SU-DHL-6 (cell line): ENCODE measurements around the gene KLK11.

Experiments
- H2AFZ ChIP-seq: fragments of 200-600 bp; sonication (generic); 2 replicates; pipeline ENCODE4 v1.6.1; 2014; ENCODE audit warnings: low read depth, mild to moderate bottlenecking, moderate library complexity, mixed read lengths, antibody characterized with exemption, low read length; ENCODE audit not compliant: severe bottlenecking
- H3F3A ChIP-seq: fragments of 200-600 bp; shearing (Covaris generic); 2 replicates; pipeline ENCODE4 v1.6.0; 2016; ENCODE audit warnings: antibody characterized with exemption, mild to moderate bottlenecking; ENCODE audit not compliant: insufficient read depth
- H3K27ac ChIP-seq: fragments of 200-600 bp; sonication (generic); 2 replicates; pipeline ENCODE4 v1.5.1; 2016; ENCODE audit warnings: low read depth, mild to moderate bottlenecking, low read length, moderate library complexity, mixed read lengths
- H3K27me3 ChIP-seq: fragments of 200-600 bp; sonication (generic), shearing (Covaris generic); 2 replicates; pipeline ENCODE4 v1.6.0; 2014; ENCODE audit warnings: mild to moderate bottlenecking, low read length
- H3K36me3 ChIP-seq: fragments of 200-600 bp; sonication (generic); 2 replicates; pipeline ENCODE4 v1.6.1; 2014; ENCODE audit warnings: mild to moderate bottlenecking, low read length, mixed read lengths
- H3K4me2 ChIP-seq: fragments of 300-600, 200-600 bp; shearing (Covaris generic), sonication (generic); 2 replicates; pipeline ENCODE4 v1.6.0; 2014; ENCODE audit warnings: low read length, low read depth, mild to moderate bottlenecking; ENCODE audit not compliant: poor library complexity, severe bottlenecking
- H3K4me3 ChIP-seq: fragments of 200-600 bp; sonication (generic); 2 replicates; pipeline ENCODE4 v1.5.1; 2014; ENCODE audit warnings: antibody characterized with exemption, low read length, mild to moderate bottlenecking, mixed read lengths; ENCODE audit not compliant: insufficient read depth, poor library complexity, severe bottlenecking
- H3K79me2 ChIP-seq: fragments of 200-600 bp; sonication (generic); 2 replicates; pipeline ENCODE4 v1.6.1; 2014; ENCODE audit warnings: mild to moderate bottlenecking, low read length, moderate library complexity; ENCODE audit not compliant: insufficient read depth
- H3K9ac ChIP-seq: fragments of 200-600 bp; sonication (generic); 2 replicates; pipeline ENCODE4 v1.7.0; 2014; ENCODE audit warnings: mild to moderate bottlenecking, low read length
- H3K9me2 ChIP-seq: fragments of 200-600 bp; sonication (generic); replicated peaks from 2 replicates; pipeline ENCODE4 v1.6.1; 2014; ENCODE audit warnings: low read length; ENCODE audit not compliant: insufficient read depth
- H3K9me3 ChIP-seq: fragments of 200-600 bp; sonication (generic); 2 replicates; pipeline ENCODE4 v1.6.1; 2014; ENCODE audit warnings: low read length, mixed read lengths; ENCODE audit not compliant: insufficient read depth
- H4K20me1 ChIP-seq: fragments of 200-600 bp; sonication (generic); 2 replicates; pipeline ENCODE4 v1.6.1; 2014; ENCODE audit warnings: low read depth, mild to moderate bottlenecking, antibody characterized with exemption, low read length, moderate library complexity, mixed read lengths
- EZH2phosphoT487 ChIP-seq: fragments of 200-600 bp; sonication (generic), shearing (Covaris generic); conservative IDR thresholded peaks from 2 replicates; pipeline ENCODE4 v1.6.1; 2018; ENCODE audit warnings: mild to moderate bottlenecking, antibody characterized with exemption, low read length, moderate library complexity, mixed read lengths
- TF ChIP-seq, protein P1 (sequence below): fragments of 200-600 bp; sonication (generic); IDR thresholded peaks from one replicate; pipeline ENCODE4 v1.5.1; 2017; ENCODE audit warnings: antibody characterized with exemption, mild to moderate bottlenecking, low read length, moderate library complexity; ENCODE audit not compliant: insufficient read depth, poor library complexity, severe bottlenecking

KLK11 gene

DNA sequence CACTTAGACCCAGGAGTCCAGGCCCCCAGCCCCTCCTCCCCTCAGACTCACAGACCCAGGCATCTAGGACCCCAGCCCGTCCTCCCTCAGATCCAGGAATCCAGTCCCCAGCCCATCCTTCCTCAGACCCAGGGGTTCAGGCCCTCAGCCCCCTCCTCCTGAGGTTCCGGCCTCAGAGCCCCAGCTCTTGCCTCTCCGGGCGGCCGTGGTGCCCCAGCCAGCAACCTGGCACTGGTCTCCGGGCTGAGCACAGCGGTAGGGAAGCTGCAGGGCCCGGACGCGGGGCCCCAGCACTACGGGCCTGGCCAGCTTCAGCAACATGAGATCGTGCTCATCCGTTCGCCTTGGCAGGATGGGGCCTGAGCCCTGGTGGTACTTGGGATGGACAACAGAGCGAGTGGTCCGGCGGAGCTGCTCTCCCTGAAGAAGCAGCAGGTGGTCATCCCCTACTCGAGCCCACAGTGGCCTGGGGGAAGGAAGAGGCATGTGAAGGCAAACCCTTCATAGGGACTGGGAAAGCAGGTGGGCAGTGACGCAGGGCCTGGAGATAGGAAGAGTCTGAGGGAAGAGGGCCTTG, 10.6 kb downstream of the KLK11 start:
- Histone ChIP-seq H3K36me3 (no peaks in the 10 kb centered on the region), H3K9me3 (no peaks in the 10 kb centered on the region), H3K27ac (no peak overlapping the region), H3K79me2 (no peaks in the 10 kb centered on the region), H3K4me3 (no peak overlapping the region), H3F3A (no peaks in the 10 kb centered on the region), H4K20me1 (no peaks in the 10 kb centered on the region), H2AFZ (no peak overlapping the region), H3K9ac (no peak overlapping the region), H3K4me2 (no peak overlapping the region), H3K27me3 (no peaks in the 10 kb centered on the region), H3K9me2 (no peaks in the 10 kb centered on the region)
- TF ChIP-seq, protein P1, sequence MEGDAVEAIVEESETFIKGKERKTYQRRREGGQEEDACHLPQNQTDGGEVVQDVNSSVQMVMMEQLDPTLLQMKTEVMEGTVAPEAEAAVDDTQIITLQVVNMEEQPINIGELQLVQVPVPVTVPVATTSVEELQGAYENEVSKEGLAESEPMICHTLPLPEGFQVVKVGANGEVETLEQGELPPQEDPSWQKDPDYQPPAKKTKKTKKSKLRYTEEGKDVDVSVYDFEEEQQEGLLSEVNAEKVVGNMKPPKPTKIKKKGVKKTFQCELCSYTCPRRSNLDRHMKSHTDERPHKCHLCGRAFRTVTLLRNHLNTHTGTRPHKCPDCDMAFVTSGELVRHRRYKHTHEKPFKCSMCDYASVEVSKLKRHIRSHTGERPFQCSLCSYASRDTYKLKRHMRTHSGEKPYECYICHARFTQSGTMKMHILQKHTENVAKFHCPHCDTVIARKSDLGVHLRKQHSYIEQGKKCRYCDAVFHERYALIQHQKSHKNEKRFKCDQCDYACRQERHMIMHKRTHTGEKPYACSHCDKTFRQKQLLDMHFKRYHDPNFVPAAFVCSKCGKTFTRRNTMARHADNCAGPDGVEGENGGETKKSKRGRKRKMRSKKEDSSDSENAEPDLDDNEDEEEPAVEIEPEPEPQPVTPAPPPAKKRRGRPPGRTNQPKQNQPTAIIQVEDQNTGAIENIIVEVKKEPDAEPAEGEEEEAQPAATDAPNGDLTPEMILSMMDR = no peak
- no peak for TF ChIP-seq EZH2phosphoT487

GRCh38 chr19:51014242-51014641, 12.2 kb downstream of the KLK11 start:
- TF ChIP-seq EZH2phosphoT487 = no peak
- TF ChIP-seq, protein P1 = no peak
- no peak overlapping the region for H3K9ac ChIP-seq
- no peaks in the 10 kb centered on the region for H3K9me2 ChIP-seq
- H3F3A ChIP-seq = no peaks in the 10 kb centered on the region
- H3K27ac ChIP-seq = no peak overlapping the region
- no peaks in the 10 kb centered on the region for H3K9me3 ChIP-seq
- H3K4me3 ChIP-seq = no peak overlapping the region
- no peaks in the 10 kb centered on the region for H4K20me1 ChIP-seq
- H3K27me3 ChIP-seq = no peaks in the 10 kb centered on the region
- no peaks in the 10 kb centered on the region for H3K79me2 ChIP-seq
- no peaks in the 10 kb centered on the region for H3K36me3 ChIP-seq
- H3K4me2 ChIP-seq = no peak overlapping the region
- H2AFZ ChIP-seq = no peak overlapping the region

GRCh38 chr19:51012661-51013190, 13.7 kb downstream of the KLK11 start:
- TF ChIP-seq, protein P1 = no peak
- TF ChIP-seq EZH2phosphoT487 = no peak
- Histone ChIP-seq H4K20me1 (no peaks in the 10 kb centered on the region), H3K36me3 (no peaks in the 10 kb centered on the region), H3K79me2 (no peaks in the 10 kb centered on the region), H3F3A (no peaks in the 10 kb centered on the region), H3K9me2 (no peaks in the 10 kb centered on the region), H2AFZ (no peak overlapping the region), H3K4me3 (no peak overlapping the region), H3K27me3 (no peaks in the 10 kb centered on the region), H3K9ac (no peak overlapping the region), H3K9me3 (no peaks in the 10 kb centered on the region), H3K27ac (no peak overlapping the region), H3K4me2 (no peak overlapping the region)
